ENCODE data around the gene ITCH.
"Not testable (repeated sequence)": the region's sequence is repeated elsewhere in the genome, so short reads cannot be mapped to it uniquely, and the experiment has no call there.

Gene ITCH

GRCh38 chr20:34364223-34364506, 1.1 kb downstream of the ITCH start:
- Histone ChIP-seq H3K4me1 (peaks cover 0 to 56% (median 26%) of the 10 kb centered on the region in 4 donors), H3K9me3 (no peaks in the 10 kb centered on the region), H3K4me3 (peak overlapping the region; percentile 92 to 95), H3K27me3 (peaks cover 0 to 1% of the 10 kb centered on the region in 2 donors), H3K27ac (peak overlapping the region; percentile 96 to 98), H3K36me3 (peaks cover 0 to 3% (median under 1%) of the 10 kb centered on the region in 3 donors)
- TF ChIP-seq, protein P1, sequence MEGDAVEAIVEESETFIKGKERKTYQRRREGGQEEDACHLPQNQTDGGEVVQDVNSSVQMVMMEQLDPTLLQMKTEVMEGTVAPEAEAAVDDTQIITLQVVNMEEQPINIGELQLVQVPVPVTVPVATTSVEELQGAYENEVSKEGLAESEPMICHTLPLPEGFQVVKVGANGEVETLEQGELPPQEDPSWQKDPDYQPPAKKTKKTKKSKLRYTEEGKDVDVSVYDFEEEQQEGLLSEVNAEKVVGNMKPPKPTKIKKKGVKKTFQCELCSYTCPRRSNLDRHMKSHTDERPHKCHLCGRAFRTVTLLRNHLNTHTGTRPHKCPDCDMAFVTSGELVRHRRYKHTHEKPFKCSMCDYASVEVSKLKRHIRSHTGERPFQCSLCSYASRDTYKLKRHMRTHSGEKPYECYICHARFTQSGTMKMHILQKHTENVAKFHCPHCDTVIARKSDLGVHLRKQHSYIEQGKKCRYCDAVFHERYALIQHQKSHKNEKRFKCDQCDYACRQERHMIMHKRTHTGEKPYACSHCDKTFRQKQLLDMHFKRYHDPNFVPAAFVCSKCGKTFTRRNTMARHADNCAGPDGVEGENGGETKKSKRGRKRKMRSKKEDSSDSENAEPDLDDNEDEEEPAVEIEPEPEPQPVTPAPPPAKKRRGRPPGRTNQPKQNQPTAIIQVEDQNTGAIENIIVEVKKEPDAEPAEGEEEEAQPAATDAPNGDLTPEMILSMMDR (IDR thresholded peaks at IDR 0.05) = no peak
- intact Hi-C loops (cut with DNase I; ENCODE audit: low total_unique reads) = no loop called here
- no peak for DNase-seq

GRCh38 chr20:34365765-34366213, 2.7 kb downstream of the ITCH start:
- no peak for DNase-seq
- peaks cover 0 to 56% (median 26%) of the 10 kb centered on the region in 4 donors for H3K4me1 ChIP-seq
- intact Hi-C loops (cut with DNase I; ENCODE audit: low total_unique reads) = no loop called here
- TF ChIP-seq, protein P1 (IDR thresholded peaks at IDR 0.05) = no peak
- H3K4me3 ChIP-seq = no peak overlapping the region
- H3K9me3 ChIP-seq = no peaks in the 10 kb centered on the region
- no peak overlapping the region for H3K27ac ChIP-seq
- no peaks in the 10 kb centered on the region for H3K27me3 ChIP-seq
- H3K36me3 ChIP-seq = peaks cover 14 to 19% (median 14%) of the 10 kb centered on the region in 3 donors

- TF ChIP-seq, protein P1 (IDR thresholded peaks at IDR 0.05) = no peak
- Histone ChIP-seq H3K27me3 (no peaks in the 10 kb centered on the region), H3K27ac (no peak overlapping the region), H3K4me1 (peaks cover 0 to 56% (median 26%) of the 10 kb centered on the region in 4 donors), H3K9me3 (no peaks in the 10 kb centered on the region), H3K36me3 (peaks cover 14 to 31% (median 23%) of the 10 kb centered on the region in 3 donors), H3K4me3 (no peak overlapping the region)
- intact Hi-C loops (cut with DNase I; ENCODE audit: low total_unique reads) = no loop called here
- no peak for DNase-seq
These were observed 4.1 kb downstream of the ITCH start for GRCh38 chr20:34367155-34367554.

GRCh38 chr20:34367911-34368310, 4.8 kb downstream of the ITCH start:
- Histone ChIP-seq H3K36me3 (peaks cover 14 to 38% (median 23%) of the 10 kb centered on the region in 3 donors), H3K4me1 (peaks cover 0 to 52% (median 24%) of the 10 kb centered on the region in 4 donors), H3K27ac (peak overlapping the region in 1 of 2 donors; percentile 4)
- H3K4me3 ChIP-seq; H3K27me3 ChIP-seq; H3K9me3 ChIP-seq; DNase-seq; intact Hi-C loops (cut with DNase I; ENCODE audit: low total_unique reads): not testable (repeated sequence)

DNA sequence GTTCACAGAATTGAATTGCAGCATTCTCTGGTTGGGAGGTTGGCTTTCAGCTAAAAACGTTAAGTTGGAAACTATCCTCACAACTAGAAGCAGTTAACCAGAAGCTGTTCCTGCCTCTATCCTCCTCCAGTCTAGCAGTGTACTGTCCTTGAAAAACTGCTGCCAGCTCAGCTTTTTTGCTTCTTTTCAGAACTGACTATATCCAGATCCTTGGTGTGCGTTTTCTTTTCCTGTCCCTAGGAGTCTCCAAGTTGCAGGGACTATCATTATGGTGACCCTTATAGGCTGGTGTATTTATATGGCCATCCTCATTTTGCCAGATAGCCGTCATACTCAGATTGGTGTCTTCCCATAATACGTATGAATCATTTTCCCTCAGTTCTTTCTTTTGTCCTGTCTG, 5.5 kb downstream of the ITCH start:
- no peak for DNase-seq
- Histone ChIP-seq H3K4me3 (no peak overlapping the region), H3K27me3 (no peaks in the 10 kb centered on the region), H3K36me3 (peaks cover 14 to 44% (median 28%) of the 10 kb centered on the region in 3 donors), H3K27ac (peak overlapping the region in 1 of 2 donors; percentile 4), H3K4me1 (peaks cover 0 to 52% (median 24%) of the 10 kb centered on the region in 4 donors), H3K9me3 (no peaks in the 10 kb centered on the region)
- intact Hi-C loops (cut with DNase I; ENCODE audit: low total_unique reads) = no loop called here
- TF ChIP-seq, protein P1 (IDR thresholded peaks at IDR 0.05) = no peak

GRCh38 chr20:34369265-34369664, 6.2 kb downstream of the ITCH start:
- Histone ChIP-seq H3K27me3 (no peaks in the 10 kb centered on the region), H3K9me3 (no peaks in the 10 kb centered on the region), H3K27ac (no peak overlapping the region), H3K4me1 (peaks cover 0 to 48% (median 23%) of the 10 kb centered on the region in 4 donors), H3K4me3 (no peak overlapping the region), H3K36me3 (peaks cover 14 to 51% (median 33%) of the 10 kb centered on the region in 3 donors)
- TF ChIP-seq, protein P1 (IDR thresholded peaks at IDR 0.05) = no peak
- no peak for DNase-seq
- intact Hi-C loops (cut with DNase I; ENCODE audit: low total_unique reads) = no loop called here

Data from tibial artery (tissue), 4 donors.